ENCODE data around the gene PSTPIP1.
"Not testable (repeated sequence)": the region's sequence is repeated elsewhere in the genome, so short reads cannot be mapped to it uniquely, and the experiment has no call there.

The PSTPIP1 gene

DNA sequence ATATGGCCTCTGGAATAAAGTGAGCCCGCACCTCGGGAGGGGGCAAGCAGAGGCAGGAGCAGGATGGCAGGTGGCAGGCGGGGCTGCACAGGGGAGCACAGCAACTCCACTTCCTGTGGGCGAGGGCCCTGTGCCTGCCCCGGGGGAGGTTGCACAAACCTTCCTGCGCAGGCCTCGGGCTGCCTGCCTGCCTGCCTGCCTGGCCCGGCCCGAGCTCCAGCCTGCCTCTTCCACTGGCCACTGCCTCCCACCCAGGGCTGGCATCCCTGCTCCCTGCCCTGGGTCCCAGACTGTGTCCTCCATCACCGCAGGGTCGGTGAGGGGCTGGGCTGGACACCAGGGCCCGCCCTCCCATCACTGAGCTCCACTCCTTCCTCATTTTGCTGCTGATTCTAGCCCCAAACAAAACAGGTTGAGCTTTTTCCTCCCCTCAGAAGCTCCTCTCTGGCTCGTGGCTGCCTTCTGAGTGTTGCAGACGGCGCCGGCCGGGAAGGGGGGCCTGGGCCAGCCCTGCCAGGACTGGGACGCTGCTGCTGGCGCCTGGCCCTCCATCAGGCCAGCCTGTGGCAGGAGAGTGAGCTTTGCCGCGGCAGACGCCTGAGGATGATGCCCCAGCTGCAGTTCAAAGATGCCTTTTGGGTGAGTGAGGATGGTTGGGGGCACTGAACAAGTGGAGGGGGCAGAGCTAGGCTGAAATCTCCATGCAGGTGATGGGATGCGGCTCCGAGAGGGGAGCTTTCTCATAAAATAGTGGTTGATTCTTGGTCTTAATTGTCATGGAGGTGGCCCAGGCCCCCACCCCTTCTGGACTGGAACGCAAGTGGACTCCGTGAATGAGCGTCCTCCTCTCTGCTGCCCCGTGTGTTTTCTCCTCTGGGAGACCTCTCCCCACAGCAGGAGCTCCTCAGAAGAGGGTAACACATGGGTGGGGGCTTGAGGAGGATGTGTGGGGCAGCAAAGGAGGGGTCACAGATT, at the start of gene PSTPIP1:
PSTPIP1 (plus strand) TSS at position 156 of the 975 bp plus-strand sequence; CDS start at position 604, 448 bp downstream.
- TF ChIP-seq ZNF274 (IDR thresholded peaks at IDR 0.05; ENCODE audit: low read depth, low read length): no peak

DNA sequence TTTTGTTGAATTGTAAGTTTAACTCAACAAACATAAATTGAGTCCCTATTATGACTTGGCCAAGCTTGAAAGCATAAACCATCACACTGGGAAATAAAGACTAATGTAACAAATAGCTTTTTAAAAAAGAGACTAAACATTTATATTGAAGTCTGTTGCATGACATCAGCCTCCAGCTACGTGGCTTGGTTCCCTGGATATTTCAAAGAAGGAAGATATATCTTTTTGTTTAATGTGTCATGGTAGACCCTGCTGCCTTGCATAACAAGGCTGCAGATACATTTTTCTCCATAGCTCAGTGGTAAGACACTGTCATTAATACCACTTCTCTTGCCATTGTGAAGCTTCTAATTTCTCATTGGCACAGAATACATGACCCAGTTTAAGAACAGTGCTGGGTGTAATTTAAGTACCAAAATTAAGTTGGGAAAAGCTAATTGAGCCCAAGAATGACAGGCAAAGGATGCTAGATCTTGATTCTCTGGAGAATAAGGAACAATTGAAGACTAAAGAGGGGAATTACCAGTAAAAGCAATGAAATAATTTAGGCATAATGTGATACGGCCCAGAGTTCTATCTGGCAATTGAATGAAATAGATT, 49.3 kb upstream of the PSTPIP1 start:
- no peak for TF ChIP-seq ZNF274 (IDR thresholded peaks at IDR 0.05; ENCODE audit: low read depth, low read length)
- no peak overlapping the region for H3K4me3 ChIP-seq (ENCODE audit: low read length)

More for the DNA sequence above, at the start of gene PSTPIP1:
- peak within 1 kb of the TSS; percentile 30; the same call in 1 of the 2 replicates for H3K4me3 ChIP-seq (ENCODE audit: low read length)

DNA sequence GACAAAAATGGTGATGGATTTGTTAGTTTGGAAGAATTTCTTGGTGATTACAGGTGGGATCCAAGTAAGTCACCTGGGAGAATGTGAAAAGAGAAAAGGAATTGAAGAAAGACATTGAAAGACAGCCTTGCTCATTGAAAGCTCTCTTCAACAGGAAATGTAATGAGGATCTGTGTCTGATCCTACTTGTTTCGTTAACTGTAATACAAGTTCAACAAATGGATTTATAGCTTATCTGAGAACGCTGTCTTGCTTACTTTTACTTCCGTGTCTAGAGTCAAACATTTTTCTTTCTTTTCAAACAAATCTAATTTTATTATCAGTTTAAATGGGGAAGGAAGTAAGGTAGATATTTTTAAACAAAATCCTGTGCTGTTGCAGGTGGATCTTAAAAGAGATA, 47.5 kb upstream of the PSTPIP1 start:
- H3K4me3 ChIP-seq (ENCODE audit: low read length): no peak overlapping the region

DNA sequence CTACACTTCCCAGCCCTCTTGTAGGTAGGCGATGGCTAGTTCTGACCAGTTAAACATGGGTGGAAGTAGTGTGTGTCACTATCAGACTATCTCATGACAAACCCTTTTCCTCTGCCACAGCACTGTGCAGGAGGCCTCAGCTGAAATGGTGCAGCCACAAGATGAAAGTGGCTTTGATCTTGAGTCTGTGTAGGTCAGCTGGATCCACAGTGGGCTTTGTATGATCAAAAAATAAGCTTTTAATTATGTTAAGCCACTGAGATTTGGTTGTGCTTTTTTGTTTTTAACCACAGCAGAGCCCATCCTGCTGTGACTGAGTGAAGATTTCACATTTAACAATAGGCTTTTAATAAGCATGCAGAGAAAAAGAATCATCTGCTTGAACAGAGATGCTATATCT, 43.7 kb upstream of the PSTPIP1 start:
- no peak overlapping the region for H3K4me3 ChIP-seq (ENCODE audit: low read length)
- no peak for TF ChIP-seq ZNF274 (IDR thresholded peaks at IDR 0.05; ENCODE audit: low read depth, low read length)

More for the DNA sequence above, 47.5 kb upstream of the PSTPIP1 start:
- no peak for TF ChIP-seq ZNF274 (IDR thresholded peaks at IDR 0.05; ENCODE audit: low read depth, low read length)

DNA sequence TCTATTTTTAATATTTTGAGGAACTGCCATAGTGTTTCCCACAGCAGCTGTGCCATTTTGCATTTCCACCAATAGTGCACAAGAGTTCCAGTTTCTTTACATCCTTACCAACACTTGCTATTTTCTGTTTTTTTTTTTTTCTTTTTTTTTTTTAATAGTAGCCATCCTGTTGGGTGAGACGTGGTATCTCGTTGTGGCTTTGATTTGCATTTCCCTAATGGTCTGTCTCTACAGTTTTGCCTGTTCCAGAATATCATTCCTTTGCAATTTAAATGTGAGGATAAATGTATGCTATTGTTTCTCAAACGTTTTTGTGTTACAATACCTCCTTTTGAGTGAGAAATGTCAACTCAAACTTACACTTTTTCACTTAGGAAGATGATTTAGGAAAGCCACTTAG, 41.0 kb upstream of the PSTPIP1 start:
- H3K4me3 ChIP-seq (ENCODE audit: low read length): no peak overlapping the region
- TF ChIP-seq ZNF274 (IDR thresholded peaks at IDR 0.05; ENCODE audit: low read depth, low read length): no peak

DNA sequence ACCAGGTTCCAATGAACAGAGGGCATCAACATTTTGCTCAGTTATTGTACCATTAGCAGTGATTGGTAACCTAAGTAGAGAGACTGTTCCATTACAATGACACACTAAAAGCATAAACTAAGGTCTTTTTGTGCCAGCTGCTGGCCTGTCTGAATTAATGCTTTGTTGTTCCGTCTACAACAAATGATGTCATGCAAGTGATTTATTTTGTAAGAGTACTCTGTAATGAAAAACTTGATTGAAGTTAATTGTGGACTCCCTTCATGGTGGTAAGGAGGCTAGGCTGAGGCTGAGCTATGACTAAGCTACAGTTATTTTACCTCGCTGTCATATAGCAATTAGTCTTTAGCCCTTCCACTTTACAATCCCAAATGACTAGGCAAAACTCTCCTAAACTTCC, 40.2 kb upstream of the PSTPIP1 start:
- H3K4me3 ChIP-seq (ENCODE audit: low read length): no peak overlapping the region
- no peak for TF ChIP-seq ZNF274 (IDR thresholded peaks at IDR 0.05; ENCODE audit: low read depth, low read length)

DNA sequence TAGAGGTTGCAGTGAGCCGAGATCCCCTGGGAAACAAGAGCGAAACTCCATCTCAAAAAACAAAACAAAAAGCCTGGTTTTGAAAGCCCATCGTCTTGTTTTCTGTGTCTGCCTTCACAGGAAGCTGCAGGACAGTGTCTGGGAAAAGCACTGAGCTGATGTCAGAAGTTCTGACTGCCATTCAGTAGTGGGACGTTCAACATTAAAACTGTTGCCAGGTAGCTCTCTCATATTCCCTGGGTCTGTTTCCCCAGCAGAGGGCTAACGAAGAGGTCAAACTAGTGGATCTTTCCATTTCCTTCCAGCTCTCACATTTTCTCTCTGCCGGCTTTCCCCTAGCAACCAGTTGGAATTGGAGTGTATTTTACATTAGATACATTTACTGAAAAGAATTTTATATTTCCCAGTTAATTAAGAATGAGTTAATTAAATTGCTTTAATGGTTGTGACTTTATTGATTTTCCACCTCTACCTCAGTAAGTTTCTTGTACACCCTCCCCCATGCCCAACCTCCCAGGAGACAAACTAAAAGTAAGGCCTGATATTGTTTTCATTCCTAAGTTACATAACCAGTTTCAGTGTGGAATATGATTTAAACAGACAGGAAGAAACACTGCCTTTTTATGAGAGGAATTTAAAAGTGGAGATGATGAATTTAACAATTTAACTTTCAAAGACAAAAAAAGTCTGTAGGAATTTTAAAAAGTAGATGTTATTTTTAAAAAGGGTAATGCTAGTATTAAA, 33.5 kb upstream of the PSTPIP1 start:
- no peak for TF ChIP-seq ZNF274 (IDR thresholded peaks at IDR 0.05; ENCODE audit: low read depth, low read length)

DNA sequence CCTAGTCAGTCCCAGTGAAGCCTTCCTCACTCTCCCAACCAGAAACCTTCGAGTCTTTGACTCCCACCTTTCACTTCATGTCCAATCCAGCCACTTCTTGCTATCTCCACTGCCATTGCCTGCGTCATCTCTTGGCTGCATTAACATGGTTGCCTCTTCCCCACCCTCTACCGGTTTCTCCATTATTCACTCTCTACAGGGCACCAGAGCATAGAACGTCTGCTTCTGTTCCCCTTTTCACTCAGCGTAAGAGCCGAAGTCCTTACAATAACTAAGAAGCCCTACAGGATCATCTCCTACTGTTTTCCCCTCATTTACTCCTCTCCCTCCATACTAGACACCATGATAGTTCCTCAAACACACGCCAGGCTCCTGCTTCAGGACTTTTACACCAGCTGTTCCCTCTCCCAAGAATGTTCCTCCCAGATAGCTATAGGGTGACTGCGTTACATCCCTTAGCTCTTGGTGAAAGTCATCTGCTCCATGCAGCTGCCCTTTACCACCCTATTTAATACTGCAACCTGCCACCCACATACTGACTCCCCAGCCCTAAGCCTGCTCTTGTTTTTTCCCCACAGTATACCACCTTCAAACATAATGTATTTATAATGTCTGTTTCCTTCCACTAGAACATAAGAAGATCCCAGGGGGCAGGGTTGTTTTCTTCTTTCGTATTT, 32.5 kb upstream of the PSTPIP1 start:
- TF ChIP-seq ZNF274 (IDR thresholded peaks at IDR 0.05; ENCODE audit: low read depth, low read length): no peak
- no peak overlapping the region for H3K4me3 ChIP-seq (ENCODE audit: low read length)

More for the DNA sequence above, 33.5 kb upstream of the PSTPIP1 start:
- no peak overlapping the region for H3K4me3 ChIP-seq (ENCODE audit: low read length)

DNA sequence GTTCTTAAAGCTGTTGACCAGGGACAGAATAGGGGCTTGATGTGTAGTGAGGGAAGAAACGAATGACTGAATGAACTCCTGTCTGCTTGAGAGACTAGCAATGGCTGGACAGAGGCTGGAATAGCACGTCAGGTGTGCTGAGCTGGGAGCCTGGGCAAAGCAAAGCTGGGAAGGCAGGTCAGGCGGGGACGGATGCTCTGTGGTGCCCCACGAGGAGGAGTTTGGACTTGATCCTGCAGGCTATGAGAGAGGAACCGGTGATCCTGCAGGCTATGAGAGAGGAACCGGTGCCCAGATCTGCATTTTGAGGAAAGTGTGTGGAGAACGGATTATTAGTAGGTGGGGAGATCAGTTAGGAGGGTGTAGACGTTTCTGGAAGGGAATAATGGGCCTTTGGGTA, 31.3 kb upstream of the PSTPIP1 start:
- H3K4me3 ChIP-seq (ENCODE audit: low read length): no peak overlapping the region

DNA sequence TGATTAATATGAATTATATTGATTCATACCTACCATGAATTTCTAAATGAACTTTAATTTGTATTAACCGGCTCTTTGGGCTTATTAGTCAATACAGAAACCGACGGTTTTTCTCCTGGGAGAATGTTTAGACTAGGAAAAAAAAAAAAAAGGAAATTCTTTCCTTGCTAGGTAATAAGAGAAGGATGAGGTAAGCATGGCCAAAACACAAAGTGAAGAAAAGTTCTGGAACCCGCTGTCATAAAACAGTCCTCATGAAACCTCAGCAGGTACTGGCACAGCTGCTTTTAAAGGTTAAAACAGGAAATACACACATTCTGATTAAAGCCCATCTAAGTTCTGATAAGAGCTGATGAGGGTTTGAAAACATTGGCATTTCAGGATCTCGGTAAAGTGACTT, 30.8 kb upstream of the PSTPIP1 start:
- TF ChIP-seq ZNF274 (IDR thresholded peaks at IDR 0.05; ENCODE audit: low read depth, low read length): no peak
- H3K4me3 ChIP-seq (ENCODE audit: low read length): no peak overlapping the region

More for the DNA sequence above, 31.3 kb upstream of the PSTPIP1 start:
- TF ChIP-seq ZNF274 (IDR thresholded peaks at IDR 0.05; ENCODE audit: low read depth, low read length): no peak

DNA sequence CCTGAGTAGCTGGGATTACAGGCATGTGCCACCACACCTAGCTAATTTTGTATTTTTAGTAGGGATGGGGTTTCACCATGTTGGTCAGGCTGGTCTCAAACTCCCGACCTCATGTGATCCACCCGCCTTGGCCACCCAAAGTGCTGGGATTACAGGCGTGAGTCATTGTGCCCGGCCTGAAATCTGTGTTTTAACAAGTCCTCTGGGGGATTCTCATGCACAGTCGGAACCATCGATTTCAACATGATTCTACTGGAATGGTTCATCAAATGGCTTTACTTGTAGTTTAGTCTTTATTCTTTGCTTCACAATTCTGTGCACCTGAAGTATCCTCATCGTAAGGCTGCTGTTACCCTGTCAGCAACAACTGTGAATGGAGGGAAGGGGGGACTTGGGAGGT, 28.9 kb upstream of the PSTPIP1 start:
- H3K4me3 ChIP-seq (ENCODE audit: low read length): not testable (repeated sequence)

DNA sequence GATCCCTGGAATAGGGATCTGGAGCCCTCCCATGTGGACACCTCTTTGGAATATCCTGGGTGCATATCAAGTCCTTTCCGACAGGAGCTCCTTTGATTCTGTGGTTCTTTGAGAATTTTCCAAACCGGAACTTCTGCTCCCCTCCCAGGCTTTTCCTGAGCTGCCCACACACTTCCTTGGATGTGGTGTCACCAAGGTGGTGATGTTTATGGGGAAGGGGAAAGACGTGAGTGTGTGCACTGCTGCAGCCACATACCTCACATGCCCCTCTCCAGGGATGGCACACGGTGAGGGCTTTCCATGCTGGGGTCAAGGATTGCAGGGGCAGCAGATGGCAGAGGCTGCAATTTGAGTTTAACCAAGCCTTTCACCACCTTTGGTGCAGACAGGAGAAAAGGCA, 27.9 kb upstream of the PSTPIP1 start:
- TF ChIP-seq ZNF274 (IDR thresholded peaks at IDR 0.05; ENCODE audit: low read depth, low read length): no peak
- no peak overlapping the region for H3K4me3 ChIP-seq (ENCODE audit: low read length)

DNA sequence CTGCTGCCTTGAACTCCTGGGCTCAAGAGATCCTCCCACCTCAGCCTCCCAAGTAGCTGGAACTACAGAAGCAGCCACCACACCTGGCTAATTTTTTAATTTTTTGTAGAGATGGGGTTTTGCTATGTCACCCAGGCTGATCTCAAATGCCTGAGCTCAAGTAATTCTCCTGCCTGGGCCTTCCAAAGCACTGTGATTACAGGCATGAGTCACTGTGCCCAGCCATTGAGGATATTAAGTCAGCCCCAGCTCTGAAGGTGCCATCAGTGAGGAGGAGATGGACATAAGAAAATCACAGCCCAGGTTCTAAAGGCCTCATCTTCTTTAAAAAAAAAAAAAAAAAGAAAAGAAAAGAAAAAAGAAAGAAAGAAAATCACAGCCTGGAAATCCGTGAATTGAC, 26.6 kb upstream of the PSTPIP1 start:
- TF ChIP-seq ZNF274 (IDR thresholded peaks at IDR 0.05; ENCODE audit: low read depth, low read length): no peak
- no peak overlapping the region for H3K4me3 ChIP-seq (ENCODE audit: low read length)
